AG10803 (cell line): ENCODE measurements around the gene RPL26.

Source experiments
- DNase-seq: peaks from one replicate; pipeline ENCODE4 v3.0.0; 2010; ENCODE audit warnings: low read depth
- H3K4me3 ChIP-seq: 2 replicates; pipeline ENCODE4 v1.5.1; 2011; ENCODE audit warnings: mild to moderate bottlenecking, low read length, control low read depth
- TF ChIP-seq, protein P1 (sequence below): conservative IDR thresholded peaks from 2 replicates; pipeline ENCODE4 v1.5.1; 2011; ENCODE audit warnings: mild to moderate bottlenecking, low read length, control low read depth, inconsistent platforms

The RPL26 gene

GRCh38 chr17:8409966-8410882 is 27.2 kb upstream of the RPL26 start:
- TF ChIP-seq, protein P1, sequence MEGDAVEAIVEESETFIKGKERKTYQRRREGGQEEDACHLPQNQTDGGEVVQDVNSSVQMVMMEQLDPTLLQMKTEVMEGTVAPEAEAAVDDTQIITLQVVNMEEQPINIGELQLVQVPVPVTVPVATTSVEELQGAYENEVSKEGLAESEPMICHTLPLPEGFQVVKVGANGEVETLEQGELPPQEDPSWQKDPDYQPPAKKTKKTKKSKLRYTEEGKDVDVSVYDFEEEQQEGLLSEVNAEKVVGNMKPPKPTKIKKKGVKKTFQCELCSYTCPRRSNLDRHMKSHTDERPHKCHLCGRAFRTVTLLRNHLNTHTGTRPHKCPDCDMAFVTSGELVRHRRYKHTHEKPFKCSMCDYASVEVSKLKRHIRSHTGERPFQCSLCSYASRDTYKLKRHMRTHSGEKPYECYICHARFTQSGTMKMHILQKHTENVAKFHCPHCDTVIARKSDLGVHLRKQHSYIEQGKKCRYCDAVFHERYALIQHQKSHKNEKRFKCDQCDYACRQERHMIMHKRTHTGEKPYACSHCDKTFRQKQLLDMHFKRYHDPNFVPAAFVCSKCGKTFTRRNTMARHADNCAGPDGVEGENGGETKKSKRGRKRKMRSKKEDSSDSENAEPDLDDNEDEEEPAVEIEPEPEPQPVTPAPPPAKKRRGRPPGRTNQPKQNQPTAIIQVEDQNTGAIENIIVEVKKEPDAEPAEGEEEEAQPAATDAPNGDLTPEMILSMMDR, result peak; percentile 90
- DNase-seq, result peak; percentile 82
- no peak overlapping the region for H3K4me3 ChIP-seq

DNA sequence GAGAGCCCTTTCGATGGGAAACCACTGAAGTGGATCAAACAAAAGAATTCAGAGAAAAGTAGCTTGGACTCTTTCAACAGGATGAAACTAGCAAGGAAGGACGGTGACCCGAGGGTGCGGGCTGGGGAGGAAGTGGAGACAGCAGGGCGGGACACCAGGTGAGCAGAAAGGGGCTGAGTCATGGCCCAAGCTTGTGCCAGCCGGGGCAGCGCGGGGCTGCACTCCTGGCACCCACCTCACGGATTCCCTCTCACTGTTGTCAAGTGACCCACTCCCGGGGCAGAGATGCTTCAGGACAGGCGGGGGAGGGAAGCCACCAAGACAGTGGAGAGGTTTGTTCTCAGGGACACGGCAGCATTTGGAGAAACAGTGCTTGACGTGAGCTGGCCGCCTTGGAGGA is 25.4 kb upstream of the RPL26 start:
- TF ChIP-seq, protein P1, result no peak

GRCh38 chr17:8406174-8406573 is 23.2 kb upstream of the RPL26 start:
- TF ChIP-seq, protein P1, result no peak
- no peak for DNase-seq
- no peak overlapping the region for H3K4me3 ChIP-seq

More for the DNA sequence above, 25.4 kb upstream of the RPL26 start:
- no peak overlapping the region for H3K4me3 ChIP-seq
- DNase-seq, result no peak

DNA sequence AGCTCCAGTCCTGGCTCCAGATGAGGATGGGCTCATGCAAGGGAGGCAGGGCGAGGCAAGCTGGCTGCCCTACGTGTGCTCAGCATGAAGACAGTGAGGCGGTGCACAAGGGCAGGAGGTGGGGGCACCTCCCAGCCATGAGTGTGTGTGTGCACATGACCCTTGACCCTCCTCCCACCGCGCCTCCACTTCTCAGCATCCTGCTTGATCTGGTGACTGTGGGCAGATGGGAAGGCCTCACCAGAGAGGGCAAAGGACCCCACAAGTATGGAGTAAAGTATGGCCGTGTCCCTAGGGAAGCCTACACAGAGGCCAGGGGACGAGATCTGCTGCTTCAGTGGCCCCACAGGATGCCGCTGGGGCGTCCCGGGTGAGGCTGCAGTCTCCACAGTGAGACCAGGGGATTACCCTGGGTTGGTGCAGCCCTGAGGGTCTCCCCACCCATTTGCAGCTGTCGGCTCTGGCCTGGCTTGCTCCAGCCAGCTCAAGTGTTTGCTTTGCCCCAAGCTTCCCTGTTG is 22.6 kb upstream of the RPL26 start:
- TF ChIP-seq, protein P1, result no peak
- no peak overlapping the region for H3K4me3 ChIP-seq
- no peak for DNase-seq

DNA sequence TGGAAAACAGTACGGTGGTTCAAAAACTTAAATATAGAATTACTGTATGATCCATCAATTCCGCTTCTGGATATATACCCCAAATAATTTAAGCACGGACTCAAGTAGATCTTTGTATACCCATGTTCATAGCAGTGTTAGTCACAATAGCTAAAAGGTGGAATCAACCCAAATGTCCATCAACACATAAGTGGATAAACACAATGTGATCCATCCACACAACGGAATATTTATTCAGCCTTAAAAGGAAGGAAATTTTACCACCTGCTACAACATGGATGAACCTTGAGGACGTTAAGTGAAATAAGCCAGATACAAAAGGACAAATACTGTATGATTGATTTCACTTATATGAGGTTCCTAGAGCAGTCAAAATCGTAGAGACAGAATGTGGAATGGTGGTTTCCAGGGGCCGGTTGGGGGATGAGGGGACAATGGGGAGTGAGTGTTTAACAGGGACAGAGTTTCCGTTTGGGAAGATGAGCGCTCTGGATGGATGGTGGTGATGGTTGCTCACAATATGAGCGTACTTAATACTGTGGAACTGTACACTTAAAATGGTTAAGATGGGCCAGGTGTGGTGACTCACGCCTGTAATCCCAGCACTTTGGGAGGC is 20.0 kb upstream of the RPL26 start:
- TF ChIP-seq, protein P1, result no peak
- DNase-seq, result no peak
- H3K4me3 ChIP-seq, result no peak overlapping the region

DNA sequence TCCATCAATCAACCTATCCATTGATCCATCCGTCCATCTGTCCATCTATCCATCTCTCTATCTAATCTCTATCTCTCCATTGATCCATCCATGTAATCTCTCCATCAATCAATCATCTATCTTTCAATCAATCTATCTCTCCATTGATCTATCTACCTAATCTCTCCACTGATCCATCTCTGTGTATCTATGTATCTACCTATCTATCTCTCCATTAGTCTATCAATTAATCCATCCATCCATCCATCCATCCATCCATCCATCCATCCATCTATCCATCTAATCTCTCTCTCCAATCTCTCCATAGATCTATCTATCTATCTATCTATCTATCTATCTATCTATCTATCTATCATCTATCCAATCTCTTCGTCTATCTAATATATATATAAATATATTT is 18.1 kb upstream of the RPL26 start:
- H3K4me3 ChIP-seq, result no peak overlapping the region
- no peak for DNase-seq
- TF ChIP-seq, protein P1, result no peak

- no peak for DNase-seq
- TF ChIP-seq, protein P1, result no peak
- H3K4me3 ChIP-seq, result no peak overlapping the region
Observed at GRCh38 chr17:8398980-8399379, 16.0 kb upstream of the RPL26 start.
